ENCODE results near the gene SLC30A3. TPM values are rescaled to one million over a fixed set of nuclear protein-coding genes. Genes with fewer than 3 reads are reported as not detected.
"Not testable (repeated sequence)": the region's sequence is repeated elsewhere in the genome, so short reads cannot be mapped to it uniquely, and the experiment has no call there.

Gene SLC30A3
- total RNA-seq, 2 donors from 2014 or later = 1.5 to 2.3 TPM

- H3K9me3 Mint-ChIP-seq; H3K4me1 Mint-ChIP-seq (ENCODE audit: low read depth); H3K4me3 Mint-ChIP-seq; ATAC-seq (replicated peaks in 1 of 2); H3K36me3 Mint-ChIP-seq (ENCODE audit: insufficient read depth in 2 of 2); DNase-seq; H3K27ac Mint-ChIP-seq: not testable (repeated sequence)
- peaks cover 16% of the 10 kb centered on the region for H3K27me3 Mint-ChIP-seq (ENCODE audit: low read depth)
Measured at GRCh38 chr2:27300606-27301005, 37.8 kb upstream of the SLC30A3 start.

- Mint-ChIP-seq H3K9me3 (no peaks in the 10 kb centered on the region), H3K4me1 (ENCODE audit: low read depth) (peaks cover 6% of the 10 kb centered on the region), H3K4me3 (no peak overlapping the region), H3K27me3 (ENCODE audit: low read depth) (no peaks in the 10 kb centered on the region), H3K27ac (no peak overlapping the region), H3K36me3 (ENCODE audit: insufficient read depth in 2 of 2) (no peaks in the 10 kb centered on the region)
- DNase-seq (no peak), ATAC-seq (replicated peaks in 1 of 2) (no peak)
Measured at GRCh38 chr2:27298391-27299080, 35.7 kb upstream of the SLC30A3 start.

GRCh38 chr2:27297195-27297594 lies 34.3 kb upstream of the SLC30A3 start:
- Mint-ChIP-seq H3K27ac (no peak overlapping the region), H3K9me3 (no peaks in the 10 kb centered on the region), H3K36me3 (ENCODE audit: insufficient read depth in 2 of 2) (no peaks in the 10 kb centered on the region), H3K4me3 (no peak overlapping the region), H3K4me1 (ENCODE audit: low read depth) (no peaks in the 10 kb centered on the region), H3K27me3 (ENCODE audit: low read depth) (peaks cover 8% of the 10 kb centered on the region)
- ATAC-seq (replicated peaks in 1 of 2) (no peak), DNase-seq (no peak)

GRCh38 chr2:27296481-27296880 lies 33.6 kb upstream of the SLC30A3 start:
- Mint-ChIP-seq H3K9me3 (no peaks in the 10 kb centered on the region), H3K36me3 (ENCODE audit: insufficient read depth in 2 of 2) (no peaks in the 10 kb centered on the region), H3K4me3 (no peak overlapping the region), H3K4me1 (ENCODE audit: low read depth) (no peaks in the 10 kb centered on the region), H3K27me3 (ENCODE audit: low read depth) (peaks cover 15% of the 10 kb centered on the region), H3K27ac (no peak overlapping the region)
- no peak for DNase-seq
- ATAC-seq (replicated peaks in 1 of 2) = no peak

GRCh38 chr2:27294928-27295327 lies 32.1 kb upstream of the SLC30A3 start:
- no peaks in the 10 kb centered on the region for H3K4me1 Mint-ChIP-seq (ENCODE audit: low read depth)
- H3K27me3 Mint-ChIP-seq (ENCODE audit: low read depth) = peaks cover 15% of the 10 kb centered on the region
- no peaks in the 10 kb centered on the region for H3K36me3 Mint-ChIP-seq (ENCODE audit: insufficient read depth in 2 of 2)
- DNase-seq (no peak), ATAC-seq (replicated peaks in 1 of 2) (no peak)
- no peaks in the 10 kb centered on the region for H3K9me3 Mint-ChIP-seq
- H3K4me3 Mint-ChIP-seq = no peak overlapping the region
- H3K27ac Mint-ChIP-seq = no peak overlapping the region

- peaks cover 21% of the 10 kb centered on the region for H3K27me3 Mint-ChIP-seq (ENCODE audit: low read depth)
- no peak for ATAC-seq (replicated peaks in 1 of 2)
- no peaks in the 10 kb centered on the region for H3K9me3 Mint-ChIP-seq
- no peaks in the 10 kb centered on the region for H3K4me1 Mint-ChIP-seq (ENCODE audit: low read depth)
- H3K4me3 Mint-ChIP-seq = no peak overlapping the region
- no peak for DNase-seq
- H3K36me3 Mint-ChIP-seq (ENCODE audit: insufficient read depth in 2 of 2) = no peaks in the 10 kb centered on the region
- H3K27ac Mint-ChIP-seq = no peak overlapping the region
Measured at GRCh38 chr2:27291865-27292264, 29.0 kb upstream of the SLC30A3 start.

GRCh38 chr2:27290549-27290948 lies 27.7 kb upstream of the SLC30A3 start:
- Mint-ChIP-seq H3K9me3 (no peaks in the 10 kb centered on the region), H3K27me3 (ENCODE audit: low read depth) (peaks cover 29% of the 10 kb centered on the region), H3K36me3 (ENCODE audit: insufficient read depth in 2 of 2) (no peaks in the 10 kb centered on the region), H3K27ac (no peak overlapping the region), H3K4me1 (ENCODE audit: low read depth) (no peaks in the 10 kb centered on the region), H3K4me3 (no peak overlapping the region)
- no peak for DNase-seq
- ATAC-seq (replicated peaks in 1 of 2) = no peak

GRCh38 chr2:27288610-27289009 lies 25.8 kb upstream of the SLC30A3 start:
- Mint-ChIP-seq H3K4me1 (ENCODE audit: low read depth) (no peaks in the 10 kb centered on the region), H3K27me3 (ENCODE audit: low read depth) (peaks cover 43% of the 10 kb centered on the region), H3K27ac (no peak overlapping the region), H3K9me3 (no peaks in the 10 kb centered on the region), H3K4me3 (no peak overlapping the region), H3K36me3 (ENCODE audit: insufficient read depth in 2 of 2) (no peaks in the 10 kb centered on the region)
- ATAC-seq (replicated peaks in 1 of 2) (no peak), DNase-seq (no peak)

GRCh38 chr2:27285481-27285880 lies 22.6 kb upstream of the SLC30A3 start:
- Mint-ChIP-seq H3K4me1 (ENCODE audit: low read depth) (no peaks in the 10 kb centered on the region), H3K9me3 (no peaks in the 10 kb centered on the region), H3K36me3 (ENCODE audit: insufficient read depth in 2 of 2) (no peaks in the 10 kb centered on the region), H3K4me3 (no peak overlapping the region), H3K27ac (no peak overlapping the region), H3K27me3 (ENCODE audit: low read depth) (peaks cover 50% of the 10 kb centered on the region)
- DNase-seq = no peak
- no peak for ATAC-seq (replicated peaks in 1 of 2)

GRCh38 chr2:27284996-27285395 lies 22.1 kb upstream of the SLC30A3 start:
- H3K27me3 Mint-ChIP-seq (ENCODE audit: low read depth) = peaks cover 50% of the 10 kb centered on the region
- H3K36me3 Mint-ChIP-seq (ENCODE audit: insufficient read depth in 2 of 2) = no peaks in the 10 kb centered on the region
- peaks cover 1% of the 10 kb centered on the region for H3K4me1 Mint-ChIP-seq (ENCODE audit: low read depth)
- H3K27ac Mint-ChIP-seq = no peak overlapping the region
- H3K9me3 Mint-ChIP-seq = no peaks in the 10 kb centered on the region
- ATAC-seq (replicated peaks in 1 of 2) (no peak), DNase-seq (no peak)
- no peak overlapping the region for H3K4me3 Mint-ChIP-seq

GRCh38 chr2:27282892-27283291 lies 20.0 kb upstream of the SLC30A3 start:
- no peak for ATAC-seq (replicated peaks in 1 of 2)
- no peak for DNase-seq
- peaks cover 50% of the 10 kb centered on the region for H3K27me3 Mint-ChIP-seq (ENCODE audit: low read depth)
- no peak overlapping the region for H3K27ac Mint-ChIP-seq
- H3K4me3 Mint-ChIP-seq = no peak overlapping the region
- no peaks in the 10 kb centered on the region for H3K36me3 Mint-ChIP-seq (ENCODE audit: insufficient read depth in 2 of 2)
- no peaks in the 10 kb centered on the region for H3K9me3 Mint-ChIP-seq
- H3K4me1 Mint-ChIP-seq (ENCODE audit: low read depth) = peaks cover 12% of the 10 kb centered on the region

GRCh38 chr2:27281855-27282559 lies 19.2 kb upstream of the SLC30A3 start, which contains the start of gene TRIM54:
Gene TRIM54 (plus strand): TSS chr2:27282429. CDS start chr2:27282732, 303 bp downstream.
- Mint-ChIP-seq H3K27me3 (ENCODE audit: low read depth) (peaks cover 57% of the 10 kb centered on the region), H3K27ac (no peak within 1 kb of the TSS), H3K9me3 (no peaks in the 10 kb centered on the region), H3K4me1 (ENCODE audit: low read depth) (peaks cover 12% of the 10 kb centered on the region), H3K4me3 (no peak within 1 kb of the TSS), H3K36me3 (ENCODE audit: insufficient read depth in 2 of 2) (no peaks in the 10 kb centered on the region)
- ATAC-seq (replicated peaks in 1 of 2) (no peak), DNase-seq (no peak)

GRCh38 chr2:27281442-27281841 lies 18.6 kb upstream of the SLC30A3 start:
- no peaks in the 10 kb centered on the region for H3K36me3 Mint-ChIP-seq (ENCODE audit: insufficient read depth in 2 of 2)
- no peak for ATAC-seq (replicated peaks in 1 of 2)
- DNase-seq = no peak
- H3K9me3 Mint-ChIP-seq = no peaks in the 10 kb centered on the region
- peaks cover 53% of the 10 kb centered on the region for H3K27me3 Mint-ChIP-seq (ENCODE audit: low read depth)
- H3K4me3 Mint-ChIP-seq = no peak overlapping the region
- no peak overlapping the region for H3K27ac Mint-ChIP-seq
- H3K4me1 Mint-ChIP-seq (ENCODE audit: low read depth) = peaks cover 12% of the 10 kb centered on the region

GRCh38 chr2:27280826-27281225 lies 18.0 kb upstream of the SLC30A3 start:
- DNase-seq (no peak), ATAC-seq (replicated peaks in 1 of 2) (no peak)
- Mint-ChIP-seq H3K4me3 (no peak overlapping the region), H3K9me3 (no peaks in the 10 kb centered on the region), H3K4me1 (ENCODE audit: low read depth) (peaks cover 12% of the 10 kb centered on the region), H3K27ac (no peak overlapping the region), H3K36me3 (ENCODE audit: insufficient read depth in 2 of 2) (no peaks in the 10 kb centered on the region), H3K27me3 (ENCODE audit: low read depth) (peaks cover 49% of the 10 kb centered on the region)
